GM23338 (cell line): ENCODE data around the gene PTPRF. TPM values are rescaled to one million over a fixed set of nuclear protein-coding genes. Genes with fewer than 3 reads are reported as not detected.

Experiments used
- ATAC-seq: fragments of 200-7000 bp; cut with Tn5 transposase; 3 replicates; pipeline ENCODE4 v1.9.1; 2020
- DNase-seq: peaks from one replicate; pipeline ENCODE4 v3.0.0-alpha.2; 2015; ENCODE audit warnings: low spot score
- H2AFZ ChIP-seq: fragments of 200-600 bp; sonication (generic); 2 replicates; pipeline ENCODE4 v1.8.0; 2016; ENCODE audit warnings: antibody characterized with exemption, mild to moderate bottlenecking, moderate library complexity
- H3F3A ChIP-seq: fragments of 200-600 bp; sonication (generic); replicated peaks from 2 replicates; pipeline ENCODE4 v1.8.0; 2017; ENCODE audit warnings: antibody characterized with exemption, mixed run types, low read depth
- H3K27ac ChIP-seq: fragments of 200-600 bp; sonication (generic); 2 replicates; pipeline ENCODE4 v1.6.1; 2016; ENCODE audit warnings: low read depth
- H3K27me3 ChIP-seq: fragments of 200-600 bp; sonication (generic); 2 replicates; pipeline ENCODE4 v1.8.0; 2016; ENCODE audit warnings: mild to moderate bottlenecking, mixed run types, moderate library complexity; ENCODE audit not compliant: insufficient read depth
- H3K36me3 ChIP-seq: fragments of 200-600 bp; sonication (generic); 2 replicates; pipeline ENCODE4 v1.8.0; 2016; ENCODE audit warnings: mild to moderate bottlenecking; ENCODE audit not compliant: insufficient read depth
- H3K4me1 ChIP-seq: fragments of 200-600 bp; sonication (generic); 2 replicates; pipeline ENCODE4 v1.8.0; 2016; ENCODE audit warnings: mild to moderate bottlenecking, moderate library complexity; ENCODE audit not compliant: insufficient read depth
- H3K4me2 ChIP-seq: fragments of 200-600 bp; sonication (generic); 2 replicates; pipeline ENCODE4 v1.7.1; 2017; ENCODE audit warnings: mixed run types
- H3K4me3 ChIP-seq: fragments of 200-600 bp; sonication (generic); 2 replicates; pipeline ENCODE4 v1.6.1; 2016; ENCODE audit warnings: mixed run types
- H3K79me2 ChIP-seq: fragments of 200-600 bp; sonication (generic); replicated peaks from 2 replicates; pipeline ENCODE4 v1.8.0; 2017; ENCODE audit warnings: mild to moderate bottlenecking; ENCODE audit not compliant: insufficient read depth
- H3K9me2 ChIP-seq: fragments of 200-600 bp; sonication (generic); 2 replicates; pipeline ENCODE4 v1.8.0; 2017; ENCODE audit not compliant: insufficient read depth
- H4K20me1 ChIP-seq: fragments of 200-600 bp; sonication (generic); replicated peaks from 2 replicates; pipeline ENCODE4 v1.8.0; 2017; ENCODE audit warnings: mild to moderate bottlenecking; ENCODE audit not compliant: insufficient read depth
- H3K27ac Mint-ChIP-seq: 2 replicates; pipeline ENCODE4 v1.8.0; 2020; ENCODE audit warnings: inconsistent platforms, mild to moderate bottlenecking, moderate library complexity, mixed read lengths
- H3K27me3 Mint-ChIP-seq: 3 replicates; pipeline ENCODE4 v1.8.0; 2022; ENCODE audit warnings: low read depth, mild to moderate bottlenecking, moderate library complexity, mixed read lengths, inconsistent platforms; ENCODE audit not compliant: insufficient read depth, poor library complexity
- H3K36me3 Mint-ChIP-seq: 3 replicates; pipeline ENCODE4 v1.8.0; 2021; ENCODE audit warnings: low read depth, mild to moderate bottlenecking, inconsistent platforms, moderate library complexity, mixed read lengths
- H3K4me1 Mint-ChIP-seq: 3 replicates; pipeline ENCODE4 v1.8.0; 2020; ENCODE audit warnings: mild to moderate bottlenecking, inconsistent platforms, mixed read lengths
- H3K4me3 Mint-ChIP-seq: 3 replicates; pipeline ENCODE4 v1.8.0; 2021; ENCODE audit warnings: moderate library complexity, mild to moderate bottlenecking, inconsistent platforms, mixed read lengths
- H3K9me3 Mint-ChIP-seq: 3 replicates; pipeline ENCODE4 v1.8.0; 2020; ENCODE audit warnings: moderate library complexity, mild to moderate bottlenecking, inconsistent platforms, mixed read lengths
- CREB1 ChIP-seq: fragments of 250-450 bp; sonication (Bioruptor Pico); IDR thresholded peaks from 2 replicates; pipeline ENCODE4 v1.5.0; 2020; ENCODE audit warnings: low read depth, mild to moderate bottlenecking, moderate library complexity
- EZH2 ChIP-seq: fragments of 200-600 bp; sonication (generic); IDR thresholded peaks from one replicate; pipeline ENCODE4 v1.8.0; 2017; ENCODE audit warnings: antibody characterized with exemption, mild to moderate bottlenecking, low read depth; ENCODE audit not compliant: unreplicated experiment
- EZH2phosphoT487 ChIP-seq: fragments of 200-600 bp; sonication (generic); IDR thresholded peaks from one replicate; pipeline ENCODE4 v1.8.1; 2018; ENCODE audit warnings: antibody characterized with exemption; ENCODE audit not compliant: unreplicated experiment
- JUNB ChIP-seq: IDR thresholded peaks from one replicate; pipeline ENCODE4 v1.6.1; 2016; ENCODE audit warnings: antibody characterized with exemption; ENCODE audit not compliant: unreplicated experiment
- NANOG ChIP-seq: IDR thresholded peaks from 2 replicates; pipeline ENCODE4 v1.6.1; 2016; ENCODE audit warnings: antibody characterized with exemption, borderline replicate concordance
- POLR2AphosphoS5 ChIP-seq: IDR thresholded peaks from 2 replicates; pipeline ENCODE4 v1.6.1; 2016; ENCODE audit warnings: antibody characterized with exemption, low read depth
- STAT1 ChIP-seq: IDR thresholded peaks from one replicate; pipeline ENCODE4 v1.6.1; 2016; ENCODE audit warnings: antibody characterized with exemption; ENCODE audit not compliant: unreplicated experiment
- ZNF114 ChIP-seq: fragments of 250-450 bp; sonication (Bioruptor Pico); IDR thresholded peaks from 2 replicates; pipeline ENCODE4 v1.5.0; 2020; ENCODE audit warnings: mild to moderate bottlenecking, moderate library complexity
- ZNF331 ChIP-seq: fragments of 250-450 bp; sonication (Bioruptor Pico); IDR thresholded peaks from 2 replicates; pipeline ENCODE4 v1.5.0; 2020; ENCODE audit warnings: low read depth, mild to moderate bottlenecking, moderate library complexity
- polyA plus RNA-seq: library from polyadenylated mRNA; unstranded; fragments of >200 nt; fragmentation: Nextera tagmentation; extraction: Ambion mirVana; gene quantifications from 2 replicates; pipeline ENCODE4 v1.2.1, GENCODE V29; 2016
- total RNA-seq: library from RNA; depleted of rRNA; stranded (reverse); fragments of >200 nt; shearing (Covaris generic); gene quantifications from 2 replicates; pipeline ENCODE4 v1.2.3, GENCODE V29; 2014
- TF ChIP-seq, protein P1 (sequence below), 2 experiments: fragments of 200-600 bp in 1 of 2; sonication (generic) in 1 of 2; conservative IDR thresholded peaks; 2 replicates each; pipeline versions ENCODE4 v1.5.1 to v1.6.1; 2016 to 2017; ENCODE audit warnings: antibody characterized with exemption in 2 of 2, low read depth in 2 of 2, mild to moderate bottlenecking in 2 of 2, moderate library complexity in 1 of 2
- TF ChIP-seq, protein P2 (sequence below): IDR thresholded peaks from 2 replicates; pipeline ENCODE4 v1.6.1; 2016; ENCODE audit warnings: antibody characterized with exemption
- TF ChIP-seq, protein P3 (sequence below): IDR thresholded peaks from one replicate; pipeline ENCODE4 v1.6.1; 2018; ENCODE audit warnings: antibody characterized with exemption; ENCODE audit not compliant: unreplicated experiment

The PTPRF gene
- total and polyA plus RNA-seq, 2 experiments from 2014 or later, result 52.4 to 173 TPM

GRCh38 chr1:43527111-43527878, 3.4 kb upstream of the PTPRF start:
- H3K9me2 ChIP-seq, result no peaks in the 10 kb centered on the region
- H4K20me1 ChIP-seq, result no peaks in the 10 kb centered on the region
- Mint-ChIP-seq H3K4me1 (peaks cover 37% of the 10 kb centered on the region), H3K4me3 (no peak overlapping the region), H3K36me3 (peaks cover 7% of the 10 kb centered on the region; the same call in 1 of the 3 replicates), H3K9me3 (peaks cover 3% of the 10 kb centered on the region; the same call in 2 of the 3 replicates), H3K27ac (no peak overlapping the region), H3K27me3 (peaks cover 19% of the 10 kb centered on the region)
- H3K36me3 ChIP-seq, result no peaks in the 10 kb centered on the region
- DNase-seq (no peak), ATAC-seq (no peak)
- peaks cover 10% of the 10 kb centered on the region for H3K27me3 ChIP-seq
- no peak overlapping the region for H3K4me3 ChIP-seq
- H2AFZ ChIP-seq, result no peak overlapping the region
- TF ChIP-seq JUNB (no peak), POLR2AphosphoS5 (no peak), CREB1 (CRISPR knock-in tag) (no peak), ZNF331 (CRISPR knock-in tag) (no peak), EZH2 (no peak), STAT1 (no peak), ZNF114 (CRISPR knock-in tag) (no peak), EZH2phosphoT487 (no peak), NANOG (no peak)
- TF ChIP-seq, protein P1, sequence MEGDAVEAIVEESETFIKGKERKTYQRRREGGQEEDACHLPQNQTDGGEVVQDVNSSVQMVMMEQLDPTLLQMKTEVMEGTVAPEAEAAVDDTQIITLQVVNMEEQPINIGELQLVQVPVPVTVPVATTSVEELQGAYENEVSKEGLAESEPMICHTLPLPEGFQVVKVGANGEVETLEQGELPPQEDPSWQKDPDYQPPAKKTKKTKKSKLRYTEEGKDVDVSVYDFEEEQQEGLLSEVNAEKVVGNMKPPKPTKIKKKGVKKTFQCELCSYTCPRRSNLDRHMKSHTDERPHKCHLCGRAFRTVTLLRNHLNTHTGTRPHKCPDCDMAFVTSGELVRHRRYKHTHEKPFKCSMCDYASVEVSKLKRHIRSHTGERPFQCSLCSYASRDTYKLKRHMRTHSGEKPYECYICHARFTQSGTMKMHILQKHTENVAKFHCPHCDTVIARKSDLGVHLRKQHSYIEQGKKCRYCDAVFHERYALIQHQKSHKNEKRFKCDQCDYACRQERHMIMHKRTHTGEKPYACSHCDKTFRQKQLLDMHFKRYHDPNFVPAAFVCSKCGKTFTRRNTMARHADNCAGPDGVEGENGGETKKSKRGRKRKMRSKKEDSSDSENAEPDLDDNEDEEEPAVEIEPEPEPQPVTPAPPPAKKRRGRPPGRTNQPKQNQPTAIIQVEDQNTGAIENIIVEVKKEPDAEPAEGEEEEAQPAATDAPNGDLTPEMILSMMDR (conservative IDR thresholded peaks at IDR 0.05; ENCODE audit: low read depth in 2 of 2), result no peak
- TF ChIP-seq, protein P2, sequence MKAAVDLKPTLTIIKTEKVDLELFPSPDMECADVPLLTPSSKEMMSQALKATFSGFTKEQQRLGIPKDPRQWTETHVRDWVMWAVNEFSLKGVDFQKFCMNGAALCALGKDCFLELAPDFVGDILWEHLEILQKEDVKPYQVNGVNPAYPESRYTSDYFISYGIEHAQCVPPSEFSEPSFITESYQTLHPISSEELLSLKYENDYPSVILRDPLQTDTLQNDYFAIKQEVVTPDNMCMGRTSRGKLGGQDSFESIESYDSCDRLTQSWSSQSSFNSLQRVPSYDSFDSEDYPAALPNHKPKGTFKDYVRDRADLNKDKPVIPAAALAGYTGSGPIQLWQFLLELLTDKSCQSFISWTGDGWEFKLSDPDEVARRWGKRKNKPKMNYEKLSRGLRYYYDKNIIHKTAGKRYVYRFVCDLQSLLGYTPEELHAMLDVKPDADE, result no peak
- TF ChIP-seq, protein P3, sequence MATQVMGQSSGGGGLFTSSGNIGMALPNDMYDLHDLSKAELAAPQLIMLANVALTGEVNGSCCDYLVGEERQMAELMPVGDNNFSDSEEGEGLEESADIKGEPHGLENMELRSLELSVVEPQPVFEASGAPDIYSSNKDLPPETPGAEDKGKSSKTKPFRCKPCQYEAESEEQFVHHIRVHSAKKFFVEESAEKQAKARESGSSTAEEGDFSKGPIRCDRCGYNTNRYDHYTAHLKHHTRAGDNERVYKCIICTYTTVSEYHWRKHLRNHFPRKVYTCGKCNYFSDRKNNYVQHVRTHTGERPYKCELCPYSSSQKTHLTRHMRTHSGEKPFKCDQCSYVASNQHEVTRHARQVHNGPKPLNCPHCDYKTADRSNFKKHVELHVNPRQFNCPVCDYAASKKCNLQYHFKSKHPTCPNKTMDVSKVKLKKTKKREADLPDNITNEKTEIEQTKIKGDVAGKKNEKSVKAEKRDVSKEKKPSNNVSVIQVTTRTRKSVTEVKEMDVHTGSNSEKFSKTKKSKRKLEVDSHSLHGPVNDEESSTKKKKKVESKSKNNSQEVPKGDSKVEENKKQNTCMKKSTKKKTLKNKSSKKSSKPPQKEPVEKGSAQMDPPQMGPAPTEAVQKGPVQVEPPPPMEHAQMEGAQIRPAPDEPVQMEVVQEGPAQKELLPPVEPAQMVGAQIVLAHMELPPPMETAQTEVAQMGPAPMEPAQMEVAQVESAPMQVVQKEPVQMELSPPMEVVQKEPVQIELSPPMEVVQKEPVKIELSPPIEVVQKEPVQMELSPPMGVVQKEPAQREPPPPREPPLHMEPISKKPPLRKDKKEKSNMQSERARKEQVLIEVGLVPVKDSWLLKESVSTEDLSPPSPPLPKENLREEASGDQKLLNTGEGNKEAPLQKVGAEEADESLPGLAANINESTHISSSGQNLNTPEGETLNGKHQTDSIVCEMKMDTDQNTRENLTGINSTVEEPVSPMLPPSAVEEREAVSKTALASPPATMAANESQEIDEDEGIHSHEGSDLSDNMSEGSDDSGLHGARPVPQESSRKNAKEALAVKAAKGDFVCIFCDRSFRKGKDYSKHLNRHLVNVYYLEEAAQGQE, result no peak
- H3K79me2 ChIP-seq, result peaks cover 6% of the 10 kb centered on the region
- H3K4me1 ChIP-seq, result peaks cover 18% of the 10 kb centered on the region
- no peak overlapping the region for H3K27ac ChIP-seq
- H3F3A ChIP-seq, result peaks cover 9% of the 10 kb centered on the region
- no peak overlapping the region for H3K4me2 ChIP-seq
